NCI-H2029 (cell line): Measurements from ENCODE around the gene DMAC2L.

Experiments
- DNase-seq: peaks from one replicate; lab custom pipeline; 2025; lab: John Stamatoyannopoulos, UW

The DMAC2L gene

DNA sequence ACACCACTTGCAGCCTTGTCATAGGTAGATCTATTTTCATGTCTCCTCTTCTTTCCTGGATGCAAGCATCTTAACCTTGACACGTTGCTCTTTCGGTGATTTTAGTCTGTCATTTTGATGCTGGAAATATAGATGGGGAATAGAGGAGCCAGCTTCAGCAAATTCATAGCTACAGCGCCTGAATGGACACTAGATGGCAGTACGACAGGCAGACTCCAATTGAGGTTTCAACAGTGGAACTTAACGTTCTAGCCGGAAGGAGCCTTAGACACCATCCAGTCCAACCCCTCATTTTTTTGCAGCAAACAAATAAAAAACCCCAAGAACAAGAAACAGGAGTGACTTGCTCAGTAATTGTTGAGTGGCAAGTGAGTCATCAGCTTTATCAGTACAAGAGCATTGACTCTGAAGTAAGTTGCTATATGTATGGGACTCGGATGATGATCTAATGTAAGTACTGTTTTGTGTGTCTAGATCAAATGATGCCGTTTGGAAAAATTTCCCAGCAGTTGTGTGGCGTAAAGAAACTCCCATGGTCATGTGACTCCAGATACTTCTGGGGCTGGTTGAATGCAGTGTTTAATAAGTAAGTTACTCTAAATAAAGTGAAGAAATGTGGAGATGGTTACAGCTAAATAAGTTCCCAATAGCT is 9.0 kb downstream of the DMAC2L start:
- peak; percentile 78 for DNase-seq

DNA sequence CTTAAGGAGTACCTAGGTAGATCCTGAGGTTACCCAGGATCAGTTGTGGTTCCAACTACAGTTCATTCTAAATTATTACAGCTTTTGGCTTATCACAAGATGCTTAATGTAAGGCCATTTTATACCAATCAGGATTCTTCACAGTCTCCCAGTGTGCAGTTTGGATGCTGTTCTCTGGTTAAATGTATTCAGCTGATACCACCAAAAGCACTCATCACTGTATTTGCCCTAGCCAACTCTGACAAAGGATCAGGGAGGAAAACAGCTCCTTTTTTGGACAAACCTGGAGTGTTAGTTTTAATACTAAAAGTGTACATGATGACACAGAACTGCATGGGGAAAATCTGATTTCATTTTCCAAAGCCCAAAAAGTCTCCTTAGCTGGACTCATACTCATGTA is 19.5 kb downstream of the DMAC2L start:
- no peak for DNase-seq

- no peak for DNase-seq
Observed at GRCh38 chr14:50333014-50333509, 20.9 kb downstream of the DMAC2L start.

GRCh38 chr14:50334211-50334610 is 22.1 kb downstream of the DMAC2L start:
- DNase-seq: no peak

DNA sequence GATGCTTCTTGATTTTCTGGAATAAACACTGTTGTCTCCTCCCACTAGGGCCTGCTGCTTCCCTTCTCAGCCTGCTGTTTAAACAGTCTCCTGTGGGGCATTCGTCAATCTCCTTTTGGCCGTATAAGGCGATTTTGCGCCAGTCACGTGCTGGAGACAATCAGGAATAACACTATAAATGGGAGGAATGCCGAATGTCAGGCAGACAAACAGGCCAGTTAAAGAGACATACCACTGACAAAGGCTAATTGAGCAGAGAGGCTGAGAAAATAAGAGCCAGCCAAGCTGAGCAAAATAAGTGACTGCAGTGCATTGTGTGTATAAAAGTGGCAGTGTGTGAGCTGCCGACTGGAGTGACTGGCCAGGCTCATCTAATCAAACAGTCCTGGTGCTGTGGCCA is 23.3 kb downstream of the DMAC2L start:
- peak; percentile 99 for DNase-seq

DNA sequence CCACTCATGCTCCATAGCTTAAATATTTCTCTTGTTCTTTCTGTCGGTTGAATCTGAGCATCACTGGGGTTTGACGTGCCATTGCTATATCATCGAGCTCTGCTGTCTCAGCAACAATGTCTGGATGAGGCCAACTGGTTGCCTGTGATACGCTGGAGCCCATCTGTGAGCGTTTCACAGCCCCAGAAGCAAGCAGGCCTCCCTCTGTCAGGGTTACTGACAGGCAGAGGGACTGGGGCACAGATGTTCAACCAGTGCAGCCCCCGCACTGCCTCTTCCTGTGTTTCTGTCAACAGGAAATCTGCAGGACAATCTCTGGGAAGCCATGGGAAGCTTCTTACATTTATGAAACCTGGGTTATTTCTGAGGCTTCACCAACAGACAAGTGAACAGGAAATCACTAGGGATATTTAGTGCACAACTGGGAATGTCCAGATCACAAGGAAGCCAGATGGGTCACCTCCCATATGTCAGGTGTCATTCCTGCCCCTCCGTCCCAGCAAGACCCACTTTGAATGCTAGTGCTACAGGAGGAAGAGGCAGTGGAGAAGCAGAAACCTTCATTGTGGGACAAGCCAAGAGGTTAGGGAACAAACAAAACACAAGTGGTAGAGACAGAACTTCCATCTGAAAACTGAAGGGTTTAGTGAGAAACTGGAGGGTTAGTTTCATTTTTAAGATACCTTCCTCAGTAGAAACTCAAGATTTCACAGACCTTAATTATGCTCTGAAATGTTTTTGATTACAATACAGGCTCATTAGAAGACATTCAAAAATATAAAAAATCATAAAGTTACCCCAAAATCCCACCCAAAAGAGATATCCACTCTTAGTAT is 24.1 kb downstream of the DMAC2L start:
- peak; percentile 61 for DNase-seq

- no peak for DNase-seq
Observed at GRCh38 chr14:50338587-50338986, 26.5 kb downstream of the DMAC2L start.

DNA sequence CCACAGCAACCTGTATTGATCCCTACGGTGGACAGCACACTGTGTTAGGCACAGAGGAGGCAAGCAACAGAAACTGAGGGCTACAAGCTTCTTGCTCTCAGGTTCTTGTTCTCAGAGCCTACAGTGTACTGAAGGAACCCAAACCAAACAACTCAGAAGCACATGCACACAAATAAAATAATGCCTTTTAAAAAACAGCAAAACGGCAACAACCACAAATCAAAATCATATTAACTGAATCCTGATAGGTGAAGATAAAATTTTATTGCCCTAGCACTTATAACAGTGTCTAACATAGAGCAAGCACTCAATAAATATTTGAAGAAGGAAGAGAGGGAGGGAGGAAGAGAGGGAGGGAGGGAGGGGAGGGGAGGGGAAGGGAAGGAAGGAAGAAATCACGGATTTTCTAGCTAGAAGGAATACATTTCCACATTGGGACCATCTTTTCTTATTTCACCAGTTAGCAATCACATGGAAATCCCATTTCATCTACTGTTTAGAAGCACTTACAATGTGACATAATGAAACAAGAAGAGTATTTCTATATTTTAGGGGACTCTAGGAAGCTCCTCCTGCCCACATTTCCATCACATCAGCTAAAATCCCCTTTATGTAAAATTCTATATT is 27.2 kb downstream of the DMAC2L start:
- peak; percentile 23 for DNase-seq

DNA sequence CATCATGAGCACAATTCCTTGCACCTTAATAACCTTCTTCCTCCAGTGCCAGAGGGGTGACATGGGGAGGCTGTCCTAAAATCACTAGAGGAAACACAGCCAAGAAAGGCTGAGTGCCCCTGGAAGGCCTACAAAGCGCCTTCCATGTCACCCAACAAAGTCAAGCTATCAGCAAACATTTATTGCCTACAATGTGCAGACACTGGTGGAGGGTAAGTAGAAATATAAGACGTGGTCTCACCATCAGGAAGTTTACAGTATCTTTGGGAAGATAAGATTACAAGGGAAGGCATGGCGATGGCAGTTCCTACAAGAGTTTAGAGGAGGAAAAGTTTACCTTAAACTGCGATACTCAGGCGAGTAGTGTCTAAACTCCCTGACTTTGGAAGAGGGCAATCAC is 27.9 kb downstream of the DMAC2L start:
- DNase-seq: no peak

DNA sequence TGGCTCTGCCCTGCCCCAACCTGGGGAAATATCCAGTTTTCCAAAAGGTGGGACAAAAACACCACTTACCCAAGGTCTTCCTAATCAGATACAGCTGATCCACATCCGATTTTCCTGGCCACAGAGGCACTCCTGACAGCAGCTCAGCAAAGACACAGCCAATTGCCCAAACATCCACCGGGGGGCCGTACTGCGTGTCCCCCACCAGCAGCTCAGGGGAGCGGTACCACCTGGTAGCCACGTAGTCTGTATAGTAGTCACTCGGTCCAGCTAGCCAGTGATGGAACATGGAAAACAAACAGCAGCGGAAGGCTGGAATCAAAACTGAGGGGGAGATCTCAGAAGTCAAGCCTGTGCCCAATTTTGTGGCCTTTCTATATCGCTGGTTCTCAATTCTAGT is 28.8 kb downstream of the DMAC2L start:
- no peak for DNase-seq

DNA sequence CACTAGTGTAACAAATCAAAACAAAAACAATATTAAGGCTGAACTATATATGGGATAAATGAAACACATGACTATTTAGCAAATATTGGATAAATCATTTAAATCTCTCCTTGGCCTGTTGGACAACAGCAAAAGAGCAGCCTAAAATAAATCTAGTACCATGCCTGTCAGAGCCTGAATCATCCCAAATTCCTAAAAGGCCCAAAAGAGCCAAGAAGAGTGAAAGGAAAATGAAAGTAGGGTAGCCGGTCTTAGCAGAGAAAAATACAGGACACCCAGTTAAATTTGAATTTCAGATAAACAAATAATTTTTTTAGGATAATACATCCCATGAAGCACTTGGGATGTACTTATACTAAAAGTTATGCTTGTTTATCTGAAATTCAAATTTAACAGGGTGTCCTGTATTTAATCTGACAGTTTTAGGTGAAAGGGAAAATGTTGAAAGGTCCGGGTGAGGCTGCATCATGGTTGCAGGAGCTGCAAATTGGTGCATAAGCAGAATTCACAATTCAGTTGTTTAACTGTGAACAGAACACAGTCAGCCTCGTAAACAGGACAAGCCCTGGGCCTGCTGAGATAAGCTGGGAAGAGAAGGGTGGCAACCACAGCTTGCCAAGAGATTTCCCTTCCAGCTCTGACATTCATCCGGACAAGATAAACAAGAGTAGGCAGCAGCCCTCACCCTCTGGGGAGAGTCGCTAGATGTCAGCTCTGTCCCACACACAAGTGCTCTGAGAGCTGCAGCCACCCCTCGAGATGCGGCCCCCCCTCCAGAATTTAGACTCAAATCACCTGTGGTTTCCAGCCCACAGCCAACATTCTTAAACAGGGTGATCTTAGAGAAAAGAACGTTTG is 30.3 kb downstream of the DMAC2L start:
- peak; percentile 55 for DNase-seq

DNA sequence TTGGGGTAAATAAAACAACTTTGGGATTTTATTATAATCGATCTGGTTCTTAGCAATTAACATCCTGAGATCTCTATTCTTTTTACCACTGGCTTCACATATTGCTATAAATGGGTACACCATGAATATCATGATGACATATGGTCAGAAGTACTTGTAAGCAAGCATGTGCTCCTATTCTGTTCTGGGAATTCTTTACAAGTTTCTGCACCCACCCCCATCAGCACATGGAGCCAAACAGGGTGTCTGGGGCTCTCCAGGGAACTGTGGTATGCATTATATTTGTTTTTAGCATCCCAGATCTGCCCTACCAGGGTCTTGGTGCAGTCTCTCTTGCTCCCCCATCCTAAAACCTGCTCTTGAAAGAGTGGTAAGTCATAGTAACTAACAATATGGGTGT is 31.3 kb downstream of the DMAC2L start:
- DNase-seq: no peak

GRCh38 chr14:50344116-50344775 is 32.1 kb downstream of the DMAC2L start:
- no peak for DNase-seq

- no peak for DNase-seq
Observed at GRCh38 chr14:50344876-50345563, 32.9 kb downstream of the DMAC2L start.

GRCh38 chr14:50345846-50346422 is 33.8 kb downstream of the DMAC2L start:
- DNase-seq: no peak

DNA sequence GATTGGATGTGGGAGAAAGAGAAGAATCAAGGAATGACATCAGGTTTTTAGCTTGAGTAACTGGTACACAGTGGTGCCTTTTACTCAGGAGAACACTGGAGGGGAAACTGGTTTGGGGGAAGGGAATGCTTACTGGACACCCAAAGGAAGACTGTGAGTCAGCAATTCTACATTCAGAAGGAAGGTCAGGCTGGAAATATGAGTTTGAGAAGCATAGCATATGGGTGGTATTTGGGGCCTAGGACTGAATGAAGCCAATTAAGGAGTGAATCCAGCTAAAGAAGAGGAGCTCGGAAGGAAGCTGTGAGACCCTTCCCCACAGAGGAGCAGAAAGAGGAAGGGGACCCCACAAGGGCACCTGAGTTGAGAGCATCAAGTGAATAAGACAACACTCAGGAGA is 35.4 kb downstream of the DMAC2L start:
- DNase-seq: no peak

- no peak for DNase-seq
Observed at GRCh38 chr14:50348933-50349332, 36.8 kb downstream of the DMAC2L start.

DNA sequence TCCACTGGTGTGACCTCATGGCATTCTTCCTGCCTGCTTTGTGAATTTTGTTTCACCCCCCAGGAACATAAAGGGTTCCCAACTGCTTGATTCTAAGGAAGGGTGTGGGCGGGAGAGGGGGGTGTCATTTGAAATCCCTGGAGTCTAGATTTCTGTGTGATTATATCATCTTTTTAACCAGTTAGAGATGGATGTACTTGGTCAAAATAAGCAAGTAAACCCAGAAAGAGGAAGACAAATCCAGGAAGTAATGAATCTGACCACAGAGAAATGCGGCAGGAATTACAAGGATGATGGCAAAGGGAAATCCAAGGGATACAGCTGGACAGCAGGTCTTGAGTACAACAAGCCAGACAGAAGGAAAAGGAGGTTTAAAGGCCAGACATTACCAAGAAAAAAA is 38.9 kb downstream of the DMAC2L start:
- DNase-seq: no peak

DNA sequence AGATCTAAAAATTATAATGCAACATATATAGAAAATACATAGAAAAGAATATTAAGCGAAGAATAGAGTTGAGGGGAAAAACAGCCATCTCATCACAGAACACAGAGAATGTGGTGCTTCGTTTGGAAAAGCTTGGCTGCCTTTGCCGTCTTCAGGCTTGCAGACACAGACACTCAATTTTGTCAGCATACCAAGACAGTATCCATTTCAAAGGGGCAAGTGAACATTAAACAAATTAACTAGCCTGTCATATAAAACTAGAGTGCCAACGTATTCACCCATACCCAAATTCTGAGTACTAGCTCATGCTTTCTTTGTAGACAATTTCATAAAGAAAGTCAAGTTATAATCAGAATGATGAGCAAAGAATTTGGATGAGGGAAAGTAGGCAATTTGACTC is 40.5 kb downstream of the DMAC2L start:
- no peak for DNase-seq

GRCh38 chr14:50353126-50353525 is 41.0 kb downstream of the DMAC2L start:
- DNase-seq: no peak

DNA sequence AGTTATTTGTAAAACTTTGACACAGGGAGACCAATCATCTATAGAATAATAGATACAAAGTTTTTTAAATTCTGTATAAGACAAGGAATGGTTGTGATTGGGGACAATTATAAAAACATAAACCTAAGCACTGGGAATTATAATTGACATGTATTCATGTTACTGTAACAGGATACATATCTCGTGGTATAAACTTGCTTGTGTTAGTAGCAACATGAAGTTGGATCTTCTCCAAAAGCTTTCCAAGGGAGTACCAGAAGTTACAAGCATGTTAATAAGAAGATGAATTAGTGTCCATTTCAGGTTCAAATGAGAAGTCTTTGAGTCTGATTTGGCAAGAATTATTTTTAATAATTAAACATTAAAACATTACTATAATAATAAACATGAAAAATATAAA is 42.4 kb downstream of the DMAC2L start:
- no peak for DNase-seq
